Astrocyte (in vitro differentiated cells and primary cell): ENCODE measurements around the gene SLC25A42. TPM values are rescaled to one million over a fixed set of nuclear protein-coding genes. Genes with fewer than 3 reads are reported as not detected.
"Not testable (repeated sequence)": the region's sequence is repeated elsewhere in the genome, so short reads cannot be mapped to it uniquely, and the experiment has no call there.

Source experiments
- DNase-seq: peaks from one replicate; pipeline ENCODE4 v3.0.0-alpha.2; 2010; ENCODE audit warnings: low read depth
- FAIRE-seq: peaks from 2 replicates; lab custom pipeline; 2011; peaks lifted over from hg19 to GRCh38; lab: Jason Lieb, UNC
- H2AFZ ChIP-seq: 2 replicates; pipeline ENCODE4 v1.6.0; 2012; ENCODE audit warnings: low read depth, low read length, inconsistent platforms
- H3K27ac ChIP-seq: 2 replicates; pipeline ENCODE4 v1.5.1; 2011; ENCODE audit warnings: low read depth, low read length, inconsistent platforms
- H3K27me3 ChIP-seq: 2 replicates; pipeline ENCODE4 v1.6.0; 2011; ENCODE audit warnings: low read length, inconsistent platforms; ENCODE audit not compliant: insufficient read depth
- H3K36me3 ChIP-seq: 2 replicates; pipeline ENCODE4 v1.5.1; 2011; ENCODE audit warnings: low read length, inconsistent platforms; ENCODE audit not compliant: insufficient read depth
- H3K4me1 ChIP-seq: 2 replicates; pipeline ENCODE4 v1.5.1; 2011; ENCODE audit warnings: low read length, inconsistent platforms; ENCODE audit not compliant: insufficient read depth
- H3K4me2 ChIP-seq: 2 replicates; pipeline ENCODE4 v1.6.0; 2012; ENCODE audit warnings: low read length, inconsistent platforms
- H3K4me3 ChIP-seq: 2 replicates; pipeline ENCODE4 v1.5.1; 2011; ENCODE audit warnings: low read depth, mild to moderate bottlenecking, low read length, inconsistent platforms; ENCODE audit not compliant: insufficient read depth
- H3K79me2 ChIP-seq: 2 replicates; pipeline ENCODE4 v1.6.0; 2012; ENCODE audit warnings: mild to moderate bottlenecking, low read length, inconsistent platforms; ENCODE audit not compliant: insufficient read depth
- H3K9ac ChIP-seq: 2 replicates; pipeline ENCODE4 v1.6.0; 2012; ENCODE audit warnings: mild to moderate bottlenecking, low read length, inconsistent platforms
- H3K9me3 ChIP-seq: 2 replicates; pipeline ENCODE4 v1.5.1; 2012; ENCODE audit warnings: low read depth, mild to moderate bottlenecking, low read length, inconsistent platforms; ENCODE audit not compliant: insufficient read depth
- H4K20me1 ChIP-seq: 2 replicates; pipeline ENCODE4 v1.6.0; 2012; ENCODE audit warnings: low read length, inconsistent platforms; ENCODE audit not compliant: insufficient read depth
- H3K27ac Mint-ChIP-seq: one replicate; pipeline ENCODE4 v1.8.0; 2021; ENCODE audit warnings: mild to moderate bottlenecking, mixed read lengths; ENCODE audit not compliant: unreplicated experiment
- H3K27me3 Mint-ChIP-seq: one replicate; pipeline ENCODE4 v1.8.0; 2021; ENCODE audit warnings: low read depth, mixed read lengths; ENCODE audit not compliant: unreplicated experiment
- H3K36me3 Mint-ChIP-seq: one replicate; pipeline ENCODE4 v1.8.0; 2021; ENCODE audit warnings: low read depth, mixed read lengths; ENCODE audit not compliant: unreplicated experiment
- H3K4me1 Mint-ChIP-seq: one replicate; pipeline ENCODE4 v1.8.0; 2021; ENCODE audit warnings: low read depth, mixed read lengths; ENCODE audit not compliant: unreplicated experiment
- H3K4me3 Mint-ChIP-seq: one replicate; pipeline ENCODE4 v1.8.0; 2021; ENCODE audit warnings: mild to moderate bottlenecking, moderate library complexity, mixed read lengths; ENCODE audit not compliant: unreplicated experiment
- H3K9me3 Mint-ChIP-seq: one replicate; pipeline ENCODE4 v1.8.0; 2021; ENCODE audit warnings: mild to moderate bottlenecking, mixed read lengths; ENCODE audit not compliant: unreplicated experiment
- CTCF ChIP-seq: IDR thresholded peaks from 2 replicates; pipeline ENCODE4 v1.5.1; 2011; ENCODE audit warnings: low read depth, mild to moderate bottlenecking, inconsistent platforms, low read length, moderate library complexity; ENCODE audit not compliant: insufficient read depth
- EZH2 ChIP-seq: IDR thresholded peaks from 2 replicates; pipeline ENCODE4 v1.6.1; 2012; ENCODE audit warnings: mild to moderate bottlenecking, low read length, inconsistent platforms; ENCODE audit not compliant: insufficient read depth
- total RNA-seq: library from RNA; stranded (reverse); gene quantifications from 2 replicates; pipeline ENCODE4 v1.2.1, GENCODE V29; 2021

The SLC25A42 gene
- total RNA-seq, 1 donor from 2014 or later: 7.6 TPM

GRCh38 chr19:19105365-19106055 is 41.7 kb downstream of the SLC25A42 start:
- FAIRE-seq: no peak

GRCh38 chr19:19106056-19106551 is 42.3 kb downstream of the SLC25A42 start:
- FAIRE-seq (no peak), DNase-seq (no peak)
- H2AFZ ChIP-seq: peak overlapping the region; percentile 75

More at GRCh38 chr19:19105365-19106055, 41.7 kb downstream of the SLC25A42 start:
- Histone ChIP-seq H2AFZ (peak overlapping the region; percentile 90), H3K27ac (no peak overlapping the region), H4K20me1 (no peaks in the 10 kb centered on the region), H3K27me3 (no peaks in the 10 kb centered on the region), H3K4me1 (peaks cover 6% of the 10 kb centered on the region), H3K9me3 (no peaks in the 10 kb centered on the region), H3K4me2 (peak overlapping the region; percentile 91), H3K9ac (peak overlapping the region; percentile 58), H3K4me3 (peak overlapping the region; percentile 44), H3K36me3 (no peaks in the 10 kb centered on the region), H3K79me2 (no peaks in the 10 kb centered on the region)
- Mint-ChIP-seq H3K27ac (peak overlapping the region; percentile 53), H3K9me3 (no peaks in the 10 kb centered on the region), H3K27me3 (peaks cover 5% of the 10 kb centered on the region), H3K4me3 (peak overlapping the region; percentile 80), H3K36me3 (peaks cover 11% of the 10 kb centered on the region), H3K4me1 (peaks cover 2% of the 10 kb centered on the region)
- TF ChIP-seq CTCF (no peak), EZH2 (no peak)
- DNase-seq: peak; percentile 20

GRCh38 chr19:19106938-19107337 is 43.1 kb downstream of the SLC25A42 start:
- H3K4me1 ChIP-seq, DNase-seq, H3K4me1 Mint-ChIP-seq, H3K9ac ChIP-seq, H3K4me3 ChIP-seq, FAIRE-seq, H3K9me3 Mint-ChIP-seq, H3K36me3 ChIP-seq, H3K4me3 Mint-ChIP-seq, H3K27ac ChIP-seq, H3K4me2 ChIP-seq, H3K79me2 ChIP-seq, H3K9me3 ChIP-seq, H2AFZ ChIP-seq, H3K27ac Mint-ChIP-seq, H4K20me1 ChIP-seq, H3K27me3 ChIP-seq: not testable (repeated sequence)
- Mint-ChIP-seq H3K36me3 (peaks cover 11% of the 10 kb centered on the region), H3K27me3 (peaks cover 14% of the 10 kb centered on the region)

More at GRCh38 chr19:19106056-19106551, 42.3 kb downstream of the SLC25A42 start:
- H3K36me3 ChIP-seq: no peaks in the 10 kb centered on the region
- no peak for TF ChIP-seq EZH2
- no peak for TF ChIP-seq CTCF
- no peak overlapping the region for H3K27ac ChIP-seq
- Mint-ChIP-seq H3K9me3 (no peaks in the 10 kb centered on the region), H3K36me3 (peaks cover 11% of the 10 kb centered on the region), H3K27ac (no peak overlapping the region), H3K27me3 (peaks cover 7% of the 10 kb centered on the region), H3K4me1 (peaks cover 2% of the 10 kb centered on the region), H3K4me3 (peak overlapping the region; percentile 67)
- no peaks in the 10 kb centered on the region for H3K27me3 ChIP-seq
- peaks cover 7% of the 10 kb centered on the region for H3K4me1 ChIP-seq
- no peaks in the 10 kb centered on the region for H4K20me1 ChIP-seq
- no peaks in the 10 kb centered on the region for H3K79me2 ChIP-seq
- H3K9me3 ChIP-seq: no peaks in the 10 kb centered on the region
- H3K4me2 ChIP-seq: peak overlapping the region; percentile 91
- H3K4me3 ChIP-seq: peak overlapping the region; percentile 37
- peak overlapping the region; percentile 58 for H3K9ac ChIP-seq
